Stimulated activated CD4-positive, alpha-beta T cell treated with anti-CD3 and anti-CD28 coated beads, Interleukin-12 subunit alpha, Interleukin-12 subunit beta, amount 100 ng/mL, for 4 hours (primary cell): ENCODE data around the gene PLEKHG4B.
"Not testable (repeated sequence)": the region's sequence is repeated elsewhere in the genome, so short reads cannot be mapped to it uniquely, and the experiment has no call there.

ENCODE experiments used
- DNase-seq: peaks from one replicate; pipeline ENCODE4 v3.0.0-alpha.2; 2020

The PLEKHG4B gene

GRCh38 chr5:157801-158200, 65.8 kb downstream of the PLEKHG4B start:
- no peak for DNase-seq

- DNase-seq: no peak
These were observed 67.0 kb downstream of the PLEKHG4B start for GRCh38 chr5:158807-159447.

GRCh38 chr5:159448-160172, 67.6 kb downstream of the PLEKHG4B start:
- no peak for DNase-seq

- no peak for DNase-seq
These were observed 68.2 kb downstream of the PLEKHG4B start for GRCh38 chr5:160173-160510.

GRCh38 chr5:160921-161802, 69.2 kb downstream of the PLEKHG4B start:
- no peak for DNase-seq

GRCh38 chr5:161803-162110, 69.8 kb downstream of the PLEKHG4B start:
- DNase-seq: no peak

- DNase-seq: no peak
These were observed 70.2 kb downstream of the PLEKHG4B start for GRCh38 chr5:162190-162564.

- DNase-seq: no peak
These were observed 70.8 kb downstream of the PLEKHG4B start for GRCh38 chr5:162565-163337.

- DNase-seq: no peak
These were observed 71.3 kb downstream of the PLEKHG4B start for GRCh38 chr5:163338-163620.

GRCh38 chr5:163841-164240, 71.9 kb downstream of the PLEKHG4B start:
- DNase-seq: no peak

- no peak for DNase-seq
These were observed 72.3 kb downstream of the PLEKHG4B start for GRCh38 chr5:164244-164643.

GRCh38 chr5:164783-165182, 72.8 kb downstream of the PLEKHG4B start:
- DNase-seq: not testable (repeated sequence)

- DNase-seq: no peak
These were observed 74.7 kb downstream of the PLEKHG4B start for GRCh38 chr5:166441-167372.

GRCh38 chr5:167511-167910, 75.5 kb downstream of the PLEKHG4B start:
- DNase-seq: no peak

- no peak for DNase-seq
These were observed 76.2 kb downstream of the PLEKHG4B start for GRCh38 chr5:167982-168660.

- no peak for DNase-seq
These were observed 77.2 kb downstream of the PLEKHG4B start for GRCh38 chr5:169071-169727.

GRCh38 chr5:169728-170094, 77.7 kb downstream of the PLEKHG4B start:
- DNase-seq: no peak

GRCh38 chr5:170971-171800, 79.2 kb downstream of the PLEKHG4B start:
- no peak for DNase-seq

- no peak for DNase-seq
These were observed 79.9 kb downstream of the PLEKHG4B start for GRCh38 chr5:171801-172331.

- DNase-seq: no peak
These were observed 80.5 kb downstream of the PLEKHG4B start for GRCh38 chr5:172421-172820.
